HFFc6 (cell line): ENCODE measurements around the gene ZNF32. TPM values are rescaled to one million over a fixed set of nuclear protein-coding genes. Genes with fewer than 3 reads are reported as not detected.

Source experiments
- DNase-seq: peaks from one replicate; pipeline ENCODE4 v3.0.0-alpha.2; 2018
- H3K27ac Mint-ChIP-seq: 2 replicates; pipeline ENCODE4 v1.8.0; 2020; ENCODE audit warnings: mild to moderate bottlenecking, mixed read lengths
- H3K27me3 Mint-ChIP-seq: 2 replicates; pipeline ENCODE4 v1.8.0; 2021; ENCODE audit warnings: mild to moderate bottlenecking, moderate library complexity, mixed read lengths; ENCODE audit not compliant: insufficient read depth
- H3K36me3 Mint-ChIP-seq: 2 replicates; pipeline ENCODE4 v1.8.0; 2021; ENCODE audit warnings: low read depth, mixed read lengths
- H3K4me1 Mint-ChIP-seq: 2 replicates; pipeline ENCODE4 v1.8.0; 2020; ENCODE audit warnings: low read depth, mixed read lengths
- H3K4me3 Mint-ChIP-seq: 2 replicates; pipeline ENCODE4 v1.8.0; 2020; ENCODE audit warnings: mild to moderate bottlenecking, moderate library complexity, mixed read lengths
- H3K9me3 Mint-ChIP-seq: 2 replicates; pipeline ENCODE4 v1.8.0; 2020; ENCODE audit warnings: mild to moderate bottlenecking, mixed read lengths
- CTCF ChIP-seq: fragments of 200-600 bp; sonication (generic); IDR thresholded peaks from 2 replicates; pipeline ENCODE4 v1.5.0; 2021; ENCODE audit warnings: antibody characterized with exemption, mild to moderate bottlenecking
- long read RNA-seq: library from polyadenylated mRNA; unstranded; transcript quantifications from one replicate; pipeline ENCODE4 v2.0.0, GENCODE V29; 2019
- total RNA-seq, 6 experiments: library from RNA; stranded (reverse); fragmentation: NEBNext Ultra II Directional; extraction: Animal tissue kit (Norgen Biotek cat#: 25700); gene quantifications; 2 replicates in 1 of 6; 3 replicates in 5 of 6; pipeline ENCODE4 v1.2.3, GENCODE V29; 2021

Gene ZNF32
- total RNA-seq: 10 to 100 TPM; 12.7 to 23.6 (median 15.3) TPM
- long read RNA-seq, transcript ZNF32-201 (3 exons, 1,137 nt): major isoform, 23 of 36 reads
- long read RNA-seq, transcript ZNF32-202 (3 exons, 1,201 nt): minor isoform, 5 of 36 reads
- long read RNA-seq, partial matches to known transcripts: 0 of 36 reads
- long read RNA-seq, other reads (novel, unspliced or antisense): 8 of 36 reads

- peaks cover 42% of the 10 kb centered on the region for H3K36me3 Mint-ChIP-seq
- no peak for TF ChIP-seq CTCF
- peak within 1 kb of the TSS; percentile 92 for H3K4me3 Mint-ChIP-seq
- peak within 1 kb of the TSS; percentile 79 for H3K27ac Mint-ChIP-seq
- peaks cover 23% of the 10 kb centered on the region for H3K4me1 Mint-ChIP-seq
- DNase-seq: peak; percentile 67
- peaks cover 42% of the 10 kb centered on the region for H3K9me3 Mint-ChIP-seq
- peaks cover 3% of the 10 kb centered on the region for H3K27me3 Mint-ChIP-seq
Observed at GRCh38 chr10:43648398-43649184, at the start of gene ZNF32. Gene ZNF32, minus strand, starts transcription at chr10:43648881. Its CDS starts 2,748 bp downstream, at chr10:43646133.

- H3K27ac Mint-ChIP-seq: no peak overlapping the region
- peaks cover 30% of the 10 kb centered on the region for H3K4me1 Mint-ChIP-seq
- no peaks in the 10 kb centered on the region for H3K36me3 Mint-ChIP-seq
- no peak for TF ChIP-seq CTCF
- no peaks in the 10 kb centered on the region for H3K9me3 Mint-ChIP-seq
- H3K4me3 Mint-ChIP-seq: no peak overlapping the region
- H3K27me3 Mint-ChIP-seq: no peaks in the 10 kb centered on the region
- DNase-seq: no peak
Observed at GRCh38 chr10:43698156-43698555, 49.5 kb upstream of the ZNF32 start.

- no peak overlapping the region for H3K4me3 Mint-ChIP-seq
- no peaks in the 10 kb centered on the region for H3K36me3 Mint-ChIP-seq
- H3K27me3 Mint-ChIP-seq: no peaks in the 10 kb centered on the region
- H3K27ac Mint-ChIP-seq: no peak overlapping the region
- TF ChIP-seq CTCF: no peak
- H3K9me3 Mint-ChIP-seq: no peaks in the 10 kb centered on the region
- peaks cover 42% of the 10 kb centered on the region for H3K4me1 Mint-ChIP-seq
- DNase-seq: no peak
Observed at GRCh38 chr10:43696909-43697483, 48.3 kb upstream of the ZNF32 start.

GRCh38 chr10:43695730-43696129 is 47.0 kb upstream of the ZNF32 start:
- DNase-seq: no peak
- Mint-ChIP-seq H3K4me3 (no peak overlapping the region), H3K9me3 (no peaks in the 10 kb centered on the region), H3K4me1 (peaks cover 53% of the 10 kb centered on the region), H3K27me3 (no peaks in the 10 kb centered on the region), H3K27ac (no peak overlapping the region), H3K36me3 (no peaks in the 10 kb centered on the region)
- no peak for TF ChIP-seq CTCF

- H3K27me3 Mint-ChIP-seq: no peaks in the 10 kb centered on the region
- no peak overlapping the region for H3K27ac Mint-ChIP-seq
- H3K4me1 Mint-ChIP-seq: peaks cover 53% of the 10 kb centered on the region
- no peaks in the 10 kb centered on the region for H3K36me3 Mint-ChIP-seq
- no peak for TF ChIP-seq CTCF
- H3K9me3 Mint-ChIP-seq: no peaks in the 10 kb centered on the region
- DNase-seq: no peak
- H3K4me3 Mint-ChIP-seq: no peak overlapping the region
Observed at GRCh38 chr10:43695321-43695720, 46.6 kb upstream of the ZNF32 start.
